Adrenal gland (tissue), 5 donors: ENCODE results near the gene TESPA1.

Experiments used
- CTCF ChIP-seq, 6 experiments: fragments of 450-650 bp in 4 of 6; fragments of 200-600 bp in 2 of 6; sonication (generic) in 1 of 6; IDR thresholded peaks; 1 replicate in 5 of 6; 2 replicates in 1 of 6; pipeline versions ENCODE4 v1.5.1 to v1.8.0; 2016 to 2021; ENCODE audit warnings: antibody characterized with exemption in 6 of 6, mild to moderate bottlenecking in 2 of 6, moderate library complexity in 1 of 6
- POLR2A ChIP-seq, 2 donors: fragments of 450-650 bp; IDR thresholded peaks; one replicate each; pipeline ENCODE4 v1.6.1; 2017; ENCODE audit warnings: antibody characterized with exemption in 2 of 2, mild to moderate bottlenecking in 2 of 2, moderate library complexity in 1 of 2
- donor health status: DM: no; HTN: no; CAD: no.

DNA sequence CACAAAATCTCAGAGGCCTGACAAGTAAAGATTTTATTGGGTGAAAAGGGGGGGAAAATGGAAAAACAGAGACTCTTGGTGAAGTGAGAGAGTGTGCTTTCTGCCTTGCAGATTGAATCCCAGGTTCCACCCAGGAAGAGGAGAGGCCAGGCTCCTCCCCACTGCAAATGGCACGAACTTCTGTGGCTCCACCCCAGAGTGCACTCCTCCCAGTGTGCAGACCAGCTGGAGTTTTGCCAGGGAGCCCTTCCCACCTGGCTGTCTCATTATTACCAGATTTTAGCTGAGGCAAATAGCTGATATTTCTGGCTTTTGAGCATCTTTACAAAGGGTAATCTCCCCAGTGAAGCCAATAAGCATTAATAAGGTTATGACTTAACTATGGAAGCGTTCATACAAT is 51.9 kb downstream of the TESPA1 start:
- TF ChIP-seq CTCF (IDR thresholded peaks at IDR 0.05) (no peak), POLR2A (IDR thresholded peaks at IDR 0.05) (no peak)
